Hypothalamus (tissue), 51 donors: ENCODE results near the gene ACSL4.
"Not testable (repeated sequence)": the region's sequence is repeated elsewhere in the genome, so short reads cannot be mapped to it uniquely, and the experiment has no call there.

Experiments
- DNase-seq, 51 donors: peaks; one replicate each; lab custom pipeline; 2025; lab: John Stamatoyannopoulos, UW

The ACSL4 gene

DNA sequence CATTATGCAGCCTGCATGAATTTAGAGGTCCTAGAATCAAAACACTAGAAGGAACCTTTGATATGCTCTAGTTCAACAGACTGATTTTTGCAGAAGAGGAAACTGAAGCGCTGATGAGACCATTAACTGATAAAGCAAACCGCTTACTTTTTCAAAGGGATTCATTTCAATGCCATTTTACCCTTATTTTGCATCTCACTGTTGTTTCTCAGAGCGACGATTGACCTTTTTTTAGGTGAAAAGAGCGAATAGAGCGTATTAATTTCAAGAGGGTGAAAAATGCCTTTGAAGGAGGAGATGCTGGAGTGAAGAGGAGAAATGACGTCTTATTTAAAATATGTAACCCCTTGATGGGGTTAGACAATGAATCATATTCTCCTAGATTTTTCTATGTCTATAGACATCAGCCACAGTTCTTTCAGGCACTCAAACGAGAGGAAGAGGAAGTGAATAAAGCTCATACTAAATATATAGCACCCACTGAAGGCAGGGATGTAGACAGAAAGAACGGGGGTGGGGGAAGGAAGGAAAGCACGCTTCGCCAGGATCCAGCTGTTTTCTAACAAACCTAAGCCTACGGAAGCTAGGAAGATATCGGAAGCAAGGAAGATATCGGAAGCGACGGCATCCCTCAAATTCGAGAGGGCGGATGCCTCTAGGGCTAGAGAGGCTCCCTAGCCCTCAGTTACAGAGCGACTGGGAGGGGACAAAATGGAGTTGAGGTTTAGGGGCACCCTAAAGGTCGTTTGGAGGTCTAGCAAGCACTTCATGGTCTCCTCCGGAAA is 848 bp downstream of the ACSL4 start:
- DNase-seq, result peak in 8 of 51 donors; percentile 0 to 49 (median 8)

DNA sequence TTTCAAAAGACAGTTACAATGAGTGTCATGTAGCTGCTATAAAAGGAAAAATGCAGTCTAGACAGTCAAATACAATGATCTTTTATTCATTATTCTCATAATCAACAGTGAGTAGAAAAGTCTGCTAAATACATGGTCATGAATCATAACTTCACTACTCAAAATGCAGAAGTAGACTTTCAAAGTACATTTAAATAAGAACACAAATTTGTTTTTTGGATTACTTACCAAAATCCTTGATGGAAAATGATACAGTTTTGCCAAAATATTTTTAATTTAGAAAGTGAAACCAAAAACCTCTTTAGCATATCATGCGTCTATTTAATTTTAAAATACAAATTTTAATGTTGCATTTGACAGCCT is 4.9 kb downstream of the ACSL4 start:
- DNase-seq, result no peak

- not testable (repeated sequence) for DNase-seq
Observed at GRCh38 chrX:109724971-109725370, 8.1 kb downstream of the ACSL4 start.

DNA sequence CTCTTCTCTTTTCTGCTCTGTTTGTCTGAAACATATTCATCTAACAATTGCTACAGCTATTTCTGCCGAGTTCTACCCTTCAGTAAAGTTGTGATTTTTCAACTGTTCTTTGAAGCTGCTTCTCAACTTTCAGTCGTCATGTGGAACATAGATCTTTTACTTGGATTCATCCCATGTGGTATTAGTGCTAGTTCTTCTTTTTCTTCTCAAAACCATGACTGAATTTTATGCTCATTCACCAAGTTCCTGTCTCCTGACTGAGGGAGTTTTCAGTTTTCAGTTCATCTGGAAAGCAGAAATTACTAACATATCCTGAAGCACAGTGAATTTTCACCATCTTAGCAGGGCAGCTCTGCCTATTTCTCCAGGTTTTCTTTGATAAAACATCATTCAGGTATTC is 12.1 kb downstream of the ACSL4 start:
- no peak for DNase-seq

GRCh38 chrX:109719264-109719663 is 13.8 kb downstream of the ACSL4 start:
- DNase-seq, result no peak

GRCh38 chrX:109716431-109717028 is 16.5 kb downstream of the ACSL4 start:
- DNase-seq, result no peak

GRCh38 chrX:109714340-109714958 is 18.6 kb downstream of the ACSL4 start:
- DNase-seq, result no peak

DNA sequence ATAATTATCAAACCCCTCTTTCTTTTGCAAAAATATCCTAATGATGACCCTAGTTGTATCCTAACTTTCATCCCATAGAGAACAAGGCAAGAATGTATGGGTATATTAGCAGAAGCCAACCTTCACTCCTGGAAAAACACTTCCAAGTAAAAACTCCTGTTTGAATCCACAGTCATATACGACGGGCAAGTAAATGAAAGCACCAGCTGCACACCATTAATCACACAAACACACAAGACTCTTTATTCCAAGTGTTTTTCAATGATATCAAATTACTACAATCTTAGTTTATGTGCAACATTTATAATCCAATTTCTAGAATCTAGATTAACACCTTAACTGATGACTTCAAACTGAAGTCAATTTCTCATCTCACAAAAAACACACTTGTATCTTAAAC is 22.9 kb downstream of the ACSL4 start:
- DNase-seq, result no peak

DNA sequence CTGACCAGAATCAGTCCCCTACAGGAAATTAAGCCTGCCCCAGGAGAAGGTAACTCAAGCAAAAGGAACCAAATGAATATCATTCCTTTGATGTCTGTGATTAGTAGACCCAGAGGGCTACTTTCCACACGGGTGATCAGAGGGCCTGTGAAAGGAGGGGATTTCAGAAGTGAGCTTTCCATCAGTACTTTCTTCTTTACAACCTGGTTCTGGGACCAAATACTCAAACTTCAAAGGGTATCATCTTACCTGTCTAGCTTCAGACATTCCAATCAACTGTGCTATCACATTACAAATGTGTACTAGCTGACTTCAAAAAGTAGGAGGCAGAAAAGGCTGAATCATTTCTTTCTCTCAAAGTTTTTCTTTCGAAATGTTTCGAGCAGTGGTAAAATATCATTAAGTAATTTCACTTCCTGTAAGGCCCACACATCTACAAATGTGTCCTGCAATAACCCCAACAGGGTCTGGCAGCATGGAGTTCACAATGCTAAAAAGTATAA is 23.9 kb downstream of the ACSL4 start:
- no peak for DNase-seq

- no peak for DNase-seq
Observed at GRCh38 chrX:109707720-109708119, 25.3 kb downstream of the ACSL4 start.

DNA sequence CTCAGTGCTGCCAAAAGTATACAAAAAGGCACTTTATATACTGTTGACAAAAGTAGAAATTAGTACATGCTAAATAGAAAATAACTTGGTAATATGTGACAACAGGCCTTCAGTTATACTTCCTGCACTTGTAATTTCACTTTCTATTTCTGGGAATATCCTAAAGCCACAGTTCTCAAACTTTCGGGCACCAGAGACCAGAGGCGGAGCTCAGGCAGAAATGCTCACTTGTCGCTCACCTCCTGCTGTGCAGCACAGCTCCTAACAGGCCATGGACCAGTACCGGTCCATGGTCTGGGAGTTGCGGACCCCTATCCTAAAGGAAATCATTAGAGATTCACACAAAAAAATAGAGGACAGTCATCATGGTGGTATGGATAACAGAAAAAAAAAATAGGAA is 25.7 kb downstream of the ACSL4 start:
- DNase-seq, result no peak

- no peak for DNase-seq
Observed at GRCh38 chrX:109704563-109704962, 28.5 kb downstream of the ACSL4 start.

GRCh38 chrX:109697855-109698254 is 35.2 kb downstream of the ACSL4 start:
- DNase-seq, result no peak

DNA sequence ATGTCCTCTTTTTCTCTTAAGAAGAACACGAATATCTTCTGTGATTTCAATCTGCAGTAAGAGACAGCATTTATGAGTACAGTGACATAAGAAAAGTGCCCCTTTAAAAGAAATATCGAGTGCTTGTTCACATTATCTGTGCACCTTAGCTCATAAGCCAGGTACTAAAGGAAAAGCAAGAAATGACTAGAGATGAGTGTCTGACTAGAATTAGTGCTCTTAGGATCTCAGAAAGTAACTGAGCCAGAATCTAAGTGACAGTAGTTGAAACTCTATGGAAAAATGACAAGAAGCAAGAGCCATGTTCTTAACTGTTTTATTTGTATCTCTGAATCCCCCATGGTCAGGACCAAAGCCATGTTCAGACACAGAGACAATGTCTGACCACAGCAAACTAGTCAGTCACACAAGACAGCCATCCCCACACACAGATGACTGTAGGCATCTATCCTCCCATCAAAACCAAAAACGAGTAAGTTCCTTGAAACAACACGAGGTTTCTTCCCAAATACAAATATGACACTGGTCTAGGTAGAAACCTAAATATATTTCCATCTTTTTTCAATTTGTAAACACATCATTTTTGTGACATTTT is 36.8 kb downstream of the ACSL4 start:
- DNase-seq, result no peak

DNA sequence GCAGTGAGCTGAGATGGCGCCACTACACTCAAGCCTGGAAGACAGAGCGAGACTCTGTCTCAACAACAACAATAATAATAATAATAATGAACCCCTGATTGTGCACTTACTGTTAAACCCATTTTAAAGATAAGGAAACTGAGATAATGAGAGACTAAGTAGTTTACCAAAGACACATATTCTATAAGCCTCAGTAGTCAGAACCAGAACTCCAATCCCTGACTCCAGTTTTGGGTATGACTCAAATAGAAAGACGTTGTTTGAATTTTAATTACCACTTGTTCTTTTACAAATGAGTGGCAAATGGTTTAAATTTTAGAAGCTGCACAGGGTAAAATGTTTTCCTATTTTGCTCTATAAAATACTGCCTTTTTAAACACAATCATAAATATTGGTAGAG is 37.4 kb downstream of the ACSL4 start:
- DNase-seq, result no peak

- DNase-seq, result no peak
Observed at GRCh38 chrX:109691752-109692151, 41.3 kb downstream of the ACSL4 start.

DNA sequence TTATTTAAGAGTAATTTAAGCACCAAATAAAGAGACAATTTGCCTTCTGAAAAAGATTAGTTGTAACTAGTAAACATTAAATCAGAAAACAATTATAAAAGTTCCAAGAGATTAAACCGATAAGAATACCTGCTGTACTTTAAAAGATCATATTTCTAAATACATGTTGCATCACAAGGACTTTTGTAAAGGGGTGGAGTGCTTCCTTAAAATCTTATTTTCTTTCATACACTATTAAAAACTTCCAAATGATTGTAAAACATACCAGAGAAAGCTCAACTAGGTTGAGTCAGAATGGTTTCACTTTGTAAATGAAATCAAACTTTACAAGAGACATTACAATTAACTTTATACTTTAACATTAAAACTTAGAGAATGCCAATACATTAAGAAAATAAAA is 41.8 kb downstream of the ACSL4 start:
- no peak for DNase-seq

DNA sequence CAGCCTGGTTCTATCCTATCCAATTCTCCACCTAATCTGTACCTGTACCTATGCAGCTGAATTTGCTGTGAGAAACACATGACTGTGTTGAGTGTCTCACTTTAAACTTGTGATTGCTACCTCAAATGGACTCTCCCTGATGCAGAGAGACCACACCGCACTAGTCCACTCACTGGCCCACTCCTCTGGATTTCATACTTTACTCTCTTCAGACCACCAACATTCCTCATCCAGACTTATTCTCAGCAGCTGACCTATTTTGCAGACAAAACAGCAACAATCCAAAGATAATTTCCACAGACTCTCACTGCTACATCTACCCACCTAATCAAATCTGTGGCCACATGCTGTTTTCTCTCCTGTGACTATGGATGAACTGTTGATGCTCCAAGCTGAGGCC is 45.2 kb downstream of the ACSL4 start:
- no peak for DNase-seq

- DNase-seq, result no peak
Observed at GRCh38 chrX:109685656-109686078, 47.4 kb downstream of the ACSL4 start.

GRCh38 chrX:109684136-109684535 is 48.9 kb downstream of the ACSL4 start:
- no peak for DNase-seq

DNA sequence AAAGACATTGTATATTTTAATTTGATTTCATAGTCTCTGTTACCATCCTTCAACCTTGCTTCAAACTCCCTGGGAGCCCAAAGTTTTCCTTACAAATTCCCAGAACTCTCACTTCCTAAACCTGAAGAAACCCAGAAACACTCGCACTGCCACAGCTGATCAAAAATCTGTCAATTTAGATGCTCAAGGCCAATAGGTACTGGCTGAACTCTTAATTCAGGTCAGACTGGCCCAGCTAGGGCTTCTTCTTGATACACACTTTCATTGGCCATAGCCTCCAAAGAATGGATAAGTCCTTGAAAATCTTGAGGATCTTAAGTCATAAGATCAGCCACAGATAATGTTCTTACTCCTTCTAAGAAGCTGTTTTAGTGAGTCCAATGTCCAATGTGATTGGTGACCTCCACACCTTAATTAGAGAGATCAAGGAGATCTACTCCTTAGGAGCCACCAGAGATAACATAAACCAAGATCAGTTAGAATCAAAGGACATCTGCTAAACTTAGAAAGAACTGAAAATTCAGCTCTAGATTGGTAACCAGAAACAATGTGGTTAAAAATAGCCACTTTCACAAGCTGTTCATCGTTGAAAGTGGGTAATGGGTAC is 51.5 kb downstream of the ACSL4 start:
- DNase-seq, result no peak
